ENCODE data around the gene ANXA5.

Gene ANXA5

GRCh38 chr4:121690001-121690400 lies 6.8 kb downstream of the ANXA5 start:
- DNase-seq (ENCODE audit: insufficient read length, low spot score) = no peak
- no peak for FAIRE-seq
- TF ChIP-seq CTCF (IDR thresholded peaks at IDR 0.05; ENCODE audit: insufficient read depth, missing control alignments) = no peak

GRCh38 chr4:121688701-121689100 lies 8.1 kb downstream of the ANXA5 start:
- TF ChIP-seq CTCF (IDR thresholded peaks at IDR 0.05; ENCODE audit: insufficient read depth, missing control alignments) = no peak
- DNase-seq (ENCODE audit: insufficient read length, low spot score) (no peak), FAIRE-seq (no peak)

- no peak for DNase-seq (ENCODE audit: insufficient read length, low spot score)
- FAIRE-seq = no peak
- TF ChIP-seq CTCF (IDR thresholded peaks at IDR 0.05; ENCODE audit: insufficient read depth, missing control alignments) = no peak
Measured at GRCh38 chr4:121688261-121688660, 8.5 kb downstream of the ANXA5 start.

GRCh38 chr4:121686255-121686654 lies 10.5 kb downstream of the ANXA5 start:
- TF ChIP-seq CTCF (IDR thresholded peaks at IDR 0.05; ENCODE audit: insufficient read depth, missing control alignments) = no peak

GRCh38 chr4:121685257-121685656 lies 11.5 kb downstream of the ANXA5 start:
- TF ChIP-seq CTCF (IDR thresholded peaks at IDR 0.05; ENCODE audit: insufficient read depth, missing control alignments) = no peak
- no peak for DNase-seq (ENCODE audit: insufficient read length, low spot score)
- no peak for FAIRE-seq

More at GRCh38 chr4:121686255-121686654, 10.5 kb downstream of the ANXA5 start:
- FAIRE-seq (no peak), DNase-seq (ENCODE audit: insufficient read length, low spot score) (no peak)

GRCh38 chr4:121684561-121684960 lies 12.2 kb downstream of the ANXA5 start:
- DNase-seq (ENCODE audit: insufficient read length, low spot score) = no peak
- no peak for TF ChIP-seq CTCF (IDR thresholded peaks at IDR 0.05; ENCODE audit: insufficient read depth, missing control alignments)
- no peak for FAIRE-seq

GRCh38 chr4:121684016-121684415 lies 12.8 kb downstream of the ANXA5 start:
- FAIRE-seq (no peak), DNase-seq (ENCODE audit: insufficient read length, low spot score) (no peak)
- TF ChIP-seq CTCF (IDR thresholded peaks at IDR 0.05; ENCODE audit: insufficient read depth, missing control alignments) = no peak

Measured in D721Med (cell line).